Stimulated activated CD4-positive, alpha-beta T cell treated with anti-CD3 and anti-CD28 coated beads, TNF-alpha, amount 100 ng/mL, for 1 hour (primary cell): Measurements from ENCODE around the gene MYOG.

Experiments used
- DNase-seq, 3 donors: peaks; one replicate each; pipeline ENCODE4 v3.0.0-alpha.2; 2020; ENCODE audit warnings: low read depth in 3 of 3, low spot score in 1 of 3

MYOG gene

DNA sequence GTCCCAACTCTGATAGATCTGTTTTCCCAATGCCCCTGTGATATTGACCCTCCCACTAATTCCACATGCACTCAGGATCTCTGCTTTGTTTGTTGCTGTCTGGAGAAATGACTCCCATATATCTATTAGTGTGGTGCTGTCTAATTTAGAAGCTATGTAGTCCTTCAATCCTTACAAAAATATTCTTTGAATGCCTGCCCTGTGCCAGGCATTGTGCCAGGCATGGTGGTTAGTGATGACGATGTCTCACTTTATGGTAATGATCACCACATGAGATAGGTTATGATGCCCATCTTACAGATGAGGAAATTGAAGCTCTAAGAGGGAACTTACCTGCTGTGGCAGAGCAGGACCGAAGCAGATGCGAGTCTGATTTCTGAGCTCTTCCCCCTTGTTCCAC is 12.9 kb downstream of the MYOG start:
- no peak for DNase-seq

DNA sequence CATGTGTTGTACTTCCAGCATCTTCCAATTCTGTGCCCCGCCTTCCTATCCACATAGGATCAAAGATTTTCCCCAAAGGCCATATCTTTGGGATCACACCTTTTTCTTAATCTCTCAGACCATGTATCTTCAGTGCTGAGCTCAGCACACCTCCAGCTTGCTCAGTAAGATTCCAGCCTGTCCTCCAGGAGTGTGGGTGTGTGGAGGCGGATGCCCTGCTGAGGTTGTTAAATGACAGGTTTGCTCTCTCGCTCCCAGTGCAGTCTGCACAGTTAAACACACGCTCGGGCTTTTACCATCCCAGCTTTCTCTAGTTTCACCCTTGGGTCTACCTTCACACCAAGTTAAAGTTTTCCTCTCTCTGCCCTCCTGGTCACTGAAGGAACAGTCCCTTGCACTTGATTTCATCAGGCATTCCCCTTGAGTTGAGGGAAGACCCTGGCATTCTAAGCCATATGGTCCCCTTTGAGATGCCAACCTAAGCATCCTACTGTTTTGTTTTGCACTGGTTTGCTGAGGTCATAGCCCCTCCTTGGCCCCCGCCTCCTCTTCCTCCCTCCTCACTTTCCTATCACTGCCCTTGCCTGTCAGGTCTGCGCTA is 13.7 kb downstream of the MYOG start:
- DNase-seq: no peak

DNA sequence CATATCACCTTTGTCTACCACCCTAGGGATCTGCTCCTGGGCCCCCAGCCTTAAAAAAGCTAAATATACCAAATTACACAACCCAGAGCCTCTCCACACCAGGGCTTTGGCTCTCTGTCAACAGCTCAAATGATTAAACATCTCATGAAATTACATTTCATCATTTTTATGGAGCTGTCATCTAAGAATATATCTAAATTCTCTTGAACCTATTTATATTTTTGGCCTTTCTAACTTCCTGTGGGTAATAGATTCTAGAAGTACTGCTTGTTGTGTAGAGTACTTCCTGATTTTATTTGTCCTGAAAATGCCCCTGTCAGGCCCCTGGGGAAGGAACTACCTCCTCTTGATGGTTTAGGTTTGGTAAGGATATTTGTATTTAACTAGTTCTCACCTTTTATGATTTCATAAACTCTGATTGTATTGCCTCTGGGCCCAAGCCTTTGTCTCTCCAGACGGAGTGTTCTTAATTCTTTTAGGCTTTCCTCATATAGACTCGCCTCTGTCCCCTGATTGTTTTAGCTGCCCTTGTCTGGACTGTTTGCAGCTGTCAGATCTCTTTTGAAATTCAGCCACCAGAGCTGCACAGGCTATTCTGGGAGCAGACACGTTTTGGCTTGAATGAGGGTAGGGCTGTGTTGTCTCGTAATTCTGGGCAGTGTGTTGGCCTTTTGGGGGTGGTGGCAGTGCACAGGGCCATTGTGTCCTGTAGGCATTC is 16.6 kb downstream of the MYOG start:
- DNase-seq: no peak

DNA sequence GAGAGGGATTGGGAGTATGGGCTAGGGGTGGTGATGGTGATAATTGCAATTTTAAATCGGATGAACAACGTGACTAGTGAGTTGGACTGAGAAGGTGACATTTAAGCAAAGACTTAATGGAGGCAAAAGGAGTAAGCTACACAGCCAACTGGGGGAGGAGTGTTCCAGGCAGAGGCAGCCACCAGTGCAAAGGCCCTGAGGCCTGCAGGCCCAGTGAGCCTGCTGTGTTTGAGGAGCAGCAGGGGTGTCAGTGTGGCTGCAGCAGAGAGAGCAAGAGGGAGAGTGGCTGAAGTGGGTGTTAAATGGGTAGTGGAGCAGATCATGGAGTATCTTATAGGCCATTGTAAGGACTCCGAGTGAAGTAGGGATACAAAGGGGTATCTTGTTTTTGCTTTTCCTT is 18.8 kb downstream of the MYOG start:
- DNase-seq: no peak

DNA sequence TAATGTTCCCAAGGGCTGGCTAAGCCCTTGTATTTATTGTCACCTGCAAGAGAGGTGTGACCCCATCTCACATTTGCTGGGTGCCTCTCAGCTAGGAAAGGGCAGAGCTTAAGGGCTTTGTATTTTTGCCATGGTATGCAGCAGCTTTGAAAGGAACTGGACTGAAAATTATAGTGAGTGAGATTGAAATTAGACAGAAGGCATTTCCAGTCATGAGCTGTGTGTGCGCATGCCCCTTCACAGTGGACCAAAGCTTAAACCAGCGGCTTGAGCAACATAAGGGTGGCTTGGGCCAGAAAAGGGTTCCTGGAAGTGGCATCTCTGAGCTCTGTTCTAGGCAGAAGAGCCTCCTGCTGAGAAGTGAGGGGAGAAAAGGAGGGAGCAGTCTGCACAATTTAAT is 19.8 kb downstream of the MYOG start:
- DNase-seq: no peak

DNA sequence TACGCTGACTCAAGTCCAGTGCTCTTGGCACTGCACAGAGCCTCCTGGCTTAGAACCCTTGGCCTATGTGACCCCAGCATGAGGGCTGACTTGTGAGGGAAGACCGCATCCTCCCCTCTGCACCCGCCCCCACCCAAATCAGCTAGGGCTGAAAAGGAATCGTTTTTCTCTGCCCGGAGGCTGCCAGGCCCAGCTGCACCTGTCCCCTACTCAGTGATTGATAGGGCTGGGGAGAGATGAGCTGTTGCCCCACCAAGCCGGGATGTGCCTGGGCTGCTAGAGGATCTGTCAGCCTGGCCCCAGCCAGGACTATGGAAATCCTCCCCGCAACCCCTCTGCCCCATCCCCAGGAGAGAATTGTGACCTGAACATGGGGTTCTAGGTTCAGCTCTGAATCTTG is 20.6 kb downstream of the MYOG start:
- DNase-seq: no peak

DNA sequence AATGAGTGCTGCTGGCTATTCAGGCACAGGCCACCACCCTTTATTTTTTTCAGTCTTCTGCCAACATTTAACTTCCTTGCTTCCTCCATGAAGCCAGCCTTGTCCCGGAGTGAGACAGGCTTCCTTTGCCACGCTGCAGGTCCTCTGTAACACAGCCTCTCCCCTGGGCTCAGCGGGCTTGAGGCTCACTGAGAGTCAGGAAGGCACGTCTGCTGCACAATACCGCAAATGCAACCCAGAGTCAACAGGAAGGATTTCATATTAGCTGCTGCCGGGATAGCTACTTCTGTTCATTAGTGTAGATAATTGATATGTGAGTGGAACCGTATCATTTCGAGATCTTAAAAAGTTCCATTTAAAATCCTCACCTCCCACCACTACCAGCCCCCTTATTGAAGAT is 22.5 kb downstream of the MYOG start:
- no peak for DNase-seq

DNA sequence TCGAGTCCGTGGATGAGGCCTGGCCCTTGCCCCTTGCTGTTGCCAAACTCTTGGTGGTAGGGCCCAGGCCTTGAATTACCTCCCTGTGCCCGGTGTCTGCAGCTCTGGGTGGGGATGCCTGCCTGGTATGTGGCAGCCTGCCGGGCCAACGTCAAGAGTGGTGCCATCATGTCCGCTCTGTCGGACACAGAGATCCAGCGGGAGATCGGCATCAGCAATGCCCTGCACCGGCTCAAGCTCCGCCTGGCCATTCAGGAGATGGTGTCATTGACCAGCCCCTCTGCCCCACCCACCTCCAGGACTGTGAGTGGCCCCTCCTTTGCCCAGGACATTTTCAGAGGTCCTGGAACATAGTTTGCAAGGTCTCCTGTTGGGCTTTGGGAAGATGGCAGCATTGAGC is 25.7 kb downstream of the MYOG start:
- no peak for DNase-seq

DNA sequence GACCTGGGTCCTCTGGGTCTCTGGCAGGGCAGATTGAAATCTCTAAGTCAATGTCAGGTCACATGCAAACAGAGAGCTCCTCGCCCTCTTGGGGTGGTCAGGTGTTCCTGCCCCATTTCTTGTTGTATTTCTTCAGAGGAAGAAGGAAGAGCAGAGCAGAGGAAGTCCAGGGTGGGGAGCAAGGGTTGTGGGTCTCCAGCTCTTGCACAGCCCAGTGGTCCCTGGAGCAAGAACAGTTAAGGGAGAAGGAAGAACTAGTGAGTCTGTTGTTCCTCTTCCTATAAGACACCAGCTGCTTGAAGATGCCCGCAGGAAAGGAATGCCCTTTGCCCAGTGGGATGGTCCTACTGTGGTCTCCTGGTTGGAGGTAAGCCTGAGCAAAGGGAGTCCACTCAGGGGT is 26.3 kb downstream of the MYOG start:
- DNase-seq: no peak

DNA sequence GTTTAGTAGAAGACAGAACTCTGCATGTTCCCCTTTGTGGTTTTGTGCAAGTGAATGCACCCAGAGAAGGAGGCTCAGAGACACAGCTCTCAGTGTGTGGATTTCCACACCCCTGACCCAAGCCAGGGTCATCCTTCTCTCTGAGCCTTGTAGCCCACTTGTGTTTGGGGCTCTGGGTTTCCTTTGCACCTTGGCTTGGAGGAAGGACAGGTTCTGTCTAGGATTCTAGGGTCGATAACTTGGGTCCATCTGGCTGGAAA is 27.2 kb downstream of the MYOG start:
- DNase-seq: no peak

DNA sequence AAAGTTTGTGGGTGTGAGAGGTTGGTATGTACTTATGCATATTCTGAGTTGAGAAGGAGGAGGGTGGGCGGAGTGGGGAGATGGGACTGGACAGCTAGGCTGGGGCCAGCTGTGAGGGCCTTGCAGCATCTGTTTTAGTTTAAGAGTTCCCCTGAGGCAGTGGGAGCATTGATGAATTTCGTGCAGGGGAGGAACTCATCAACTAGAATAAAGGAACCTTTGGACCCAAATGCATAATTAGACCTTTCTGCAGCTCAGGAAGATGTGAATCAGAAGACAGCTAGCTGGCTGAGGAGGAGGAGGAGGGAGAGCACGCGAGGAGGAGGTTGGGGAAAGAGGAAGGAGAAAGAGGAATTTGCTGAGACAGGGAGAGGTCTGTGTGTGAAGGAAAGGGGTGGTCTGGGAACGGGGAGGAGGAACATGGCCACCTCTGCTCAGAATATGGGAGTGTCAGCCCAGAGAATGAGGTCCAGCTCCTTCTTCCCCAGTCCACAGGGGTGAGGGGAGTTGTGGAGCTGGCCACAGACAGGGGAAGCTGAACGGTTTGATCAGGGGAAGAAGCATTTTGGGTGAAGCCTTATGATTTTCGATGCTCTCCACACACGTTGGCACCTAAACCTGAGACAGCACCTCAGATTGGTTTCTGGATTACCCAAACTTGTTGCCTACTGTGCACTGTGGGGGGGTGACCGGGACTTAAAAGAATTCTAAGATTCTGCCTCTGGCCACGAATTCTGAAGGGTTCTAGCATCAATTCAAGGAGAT is 27.7 kb downstream of the MYOG start:
- DNase-seq: no peak

DNA sequence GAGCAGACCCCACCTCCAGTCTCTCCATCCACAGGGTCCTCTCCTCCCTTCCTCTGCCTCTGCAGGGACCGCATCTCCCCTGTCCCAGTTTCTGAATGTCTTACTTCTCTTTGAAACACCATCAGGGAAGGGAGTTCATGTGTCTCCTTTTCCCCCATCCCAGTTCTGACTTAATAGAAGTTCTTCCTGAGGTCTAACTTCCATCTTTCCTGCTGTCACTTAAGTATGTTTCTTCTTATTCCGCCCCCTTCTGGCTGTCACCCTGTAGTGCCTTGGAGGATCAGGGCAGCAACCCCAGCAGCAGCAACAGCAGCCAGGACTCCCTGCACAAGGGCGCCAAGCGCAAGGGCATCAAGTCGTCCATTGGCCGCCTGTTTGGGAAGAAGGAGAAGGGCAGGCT is 29.3 kb downstream of the MYOG start:
- no peak for DNase-seq

DNA sequence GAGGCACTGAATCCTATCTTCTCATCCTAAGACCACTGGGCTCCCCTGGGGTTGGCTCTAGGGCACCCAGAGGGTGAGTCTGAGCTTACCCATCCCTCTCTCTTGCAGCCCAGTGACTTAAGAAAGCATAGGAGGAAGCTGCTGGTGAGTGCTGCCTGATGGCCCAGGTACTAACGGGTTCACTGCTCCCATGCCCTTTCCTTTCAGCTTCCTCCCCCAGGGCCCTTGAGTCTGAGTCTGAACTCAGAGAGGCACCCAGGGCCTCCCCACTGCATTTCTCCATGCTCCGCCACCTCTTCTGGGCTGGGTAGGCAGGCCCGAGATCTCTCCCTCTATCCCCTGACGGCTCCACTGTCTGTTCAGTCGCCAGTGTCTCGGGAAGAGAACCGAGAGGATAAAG is 29.8 kb downstream of the MYOG start:
- no peak for DNase-seq

DNA sequence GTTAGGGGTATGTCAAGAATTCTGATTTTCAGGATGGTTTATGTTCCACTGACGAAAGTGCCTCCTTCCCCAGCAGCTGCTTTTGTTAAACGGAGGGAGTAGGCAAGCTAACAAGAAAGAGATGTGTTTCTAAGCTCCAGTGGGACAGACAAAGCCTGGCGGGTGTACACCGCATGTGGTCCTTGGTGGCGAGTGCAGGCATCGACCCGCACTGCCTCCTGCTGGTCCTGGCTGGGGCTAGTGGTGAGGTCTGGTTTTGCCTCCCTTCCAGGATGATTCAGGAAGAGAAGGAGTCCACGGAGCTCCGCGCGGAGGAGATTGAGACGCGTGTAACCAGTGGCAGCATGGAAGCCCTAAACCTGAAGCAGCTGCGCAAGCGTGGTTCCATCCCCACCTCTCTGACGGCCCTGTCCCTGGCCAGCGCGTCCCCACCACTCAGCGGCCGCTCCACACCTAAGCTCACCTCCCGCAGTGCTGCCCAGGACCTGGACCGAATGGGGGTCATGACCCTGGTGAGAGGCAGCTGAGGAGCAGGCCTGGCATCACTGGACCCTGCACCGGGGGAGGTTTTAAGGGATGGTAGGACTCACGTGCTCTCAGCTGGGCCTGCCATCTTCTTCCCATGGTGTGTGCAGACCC is 30.5 kb downstream of the MYOG start:
- no peak for DNase-seq

DNA sequence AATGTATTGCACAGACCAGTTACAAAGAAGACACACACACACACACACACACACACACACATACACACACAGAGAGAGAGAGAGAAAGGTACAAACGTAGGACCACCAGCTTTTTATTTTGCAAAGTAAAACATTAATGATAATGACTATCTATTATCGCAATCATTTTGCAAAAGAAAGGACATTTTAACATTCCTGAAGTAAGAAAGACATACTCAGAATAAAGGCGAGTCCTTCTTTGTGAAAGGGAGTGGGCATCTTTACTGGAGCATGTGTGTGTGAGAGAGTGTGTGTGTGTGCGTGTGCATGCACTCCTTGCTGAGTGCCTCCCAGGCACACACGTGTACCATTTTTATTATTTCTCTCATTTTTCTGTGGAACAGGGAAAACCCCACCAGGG is 31.2 kb downstream of the MYOG start:
- DNase-seq: no peak

DNA sequence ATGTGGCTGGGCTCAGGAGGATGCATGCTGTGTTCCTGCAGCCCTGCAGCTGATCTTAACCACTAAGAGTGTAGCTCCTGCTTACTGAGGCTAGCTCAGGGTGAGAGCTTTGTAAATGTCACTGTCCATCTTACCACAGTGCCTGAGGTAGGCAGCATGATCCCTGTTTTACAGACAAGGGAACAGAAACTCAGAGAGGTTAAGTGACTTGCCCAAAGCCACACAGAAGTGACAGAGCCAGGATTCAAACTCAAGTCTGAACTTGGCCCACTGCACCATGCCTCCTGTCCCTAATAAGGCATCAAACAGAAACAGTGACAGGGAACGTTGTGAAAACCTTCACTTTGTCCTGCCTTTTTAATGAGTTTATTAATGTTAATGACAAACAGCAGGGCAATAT is 31.6 kb downstream of the MYOG start:
- no peak for DNase-seq

DNA sequence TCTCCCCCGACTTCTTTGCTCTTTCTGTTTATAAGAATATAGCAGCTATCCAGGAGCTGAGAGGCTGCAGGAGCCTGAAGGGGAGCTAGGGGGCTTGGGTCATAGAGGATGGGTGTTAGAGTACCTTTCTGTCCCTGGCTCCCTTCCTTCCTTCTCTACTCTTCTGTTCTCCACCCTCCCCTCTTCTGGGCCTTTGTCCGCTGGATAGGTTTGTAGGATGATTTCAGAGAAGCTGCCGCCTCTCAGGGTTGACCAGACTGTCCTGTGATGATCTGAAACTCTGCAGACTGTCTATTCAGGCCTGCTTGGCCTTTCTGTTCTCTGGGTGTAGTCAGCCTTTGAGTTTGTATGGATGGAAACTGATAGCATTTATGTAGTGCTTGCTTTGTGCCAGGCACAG is 33.2 kb downstream of the MYOG start:
- DNase-seq: no peak

DNA sequence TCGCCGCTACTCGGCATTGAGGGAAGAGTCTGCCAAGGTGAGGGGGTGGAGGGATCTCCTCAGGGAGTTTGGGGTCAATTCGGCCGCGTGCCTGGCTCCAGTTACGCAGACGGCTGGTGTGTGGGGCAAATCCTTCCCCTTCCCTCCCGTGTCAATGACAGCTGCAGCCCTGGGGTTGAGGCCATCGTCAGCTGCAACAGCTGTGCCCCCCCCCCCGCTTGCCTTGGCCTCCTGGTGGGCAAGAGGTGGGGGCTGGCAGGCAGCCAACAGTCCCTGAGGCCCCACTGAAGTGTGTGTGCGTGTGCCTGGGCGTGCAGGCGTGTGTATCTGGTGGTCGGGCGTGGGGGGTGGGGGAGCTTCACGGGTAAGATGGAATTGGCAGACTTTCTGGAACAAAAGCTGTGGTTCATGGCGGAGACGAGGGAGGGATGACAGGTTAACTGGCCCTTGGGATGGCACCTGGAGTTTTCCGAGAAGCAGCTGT is 33.9 kb downstream of the MYOG start:
- no peak for DNase-seq

DNA sequence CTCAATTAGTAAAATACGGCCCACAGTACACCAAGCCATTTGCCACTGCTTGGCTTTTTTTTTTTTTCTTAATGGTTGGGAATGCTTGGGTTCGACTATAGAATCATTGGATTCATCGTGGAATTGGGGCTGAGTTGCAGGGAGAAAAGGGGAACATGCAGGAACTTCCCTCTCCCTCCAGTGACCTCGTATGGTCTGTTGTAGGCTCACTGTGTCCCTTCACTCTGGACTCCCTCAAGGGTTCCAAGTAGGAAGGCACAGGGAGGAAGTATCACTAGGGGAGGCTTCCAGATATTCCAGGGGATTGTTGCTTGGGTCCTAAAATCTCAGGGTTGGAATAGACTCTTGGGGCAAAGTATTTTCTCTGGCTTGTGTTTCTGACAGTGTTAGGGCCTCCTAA is 35.0 kb downstream of the MYOG start:
- DNase-seq: no peak

DNA sequence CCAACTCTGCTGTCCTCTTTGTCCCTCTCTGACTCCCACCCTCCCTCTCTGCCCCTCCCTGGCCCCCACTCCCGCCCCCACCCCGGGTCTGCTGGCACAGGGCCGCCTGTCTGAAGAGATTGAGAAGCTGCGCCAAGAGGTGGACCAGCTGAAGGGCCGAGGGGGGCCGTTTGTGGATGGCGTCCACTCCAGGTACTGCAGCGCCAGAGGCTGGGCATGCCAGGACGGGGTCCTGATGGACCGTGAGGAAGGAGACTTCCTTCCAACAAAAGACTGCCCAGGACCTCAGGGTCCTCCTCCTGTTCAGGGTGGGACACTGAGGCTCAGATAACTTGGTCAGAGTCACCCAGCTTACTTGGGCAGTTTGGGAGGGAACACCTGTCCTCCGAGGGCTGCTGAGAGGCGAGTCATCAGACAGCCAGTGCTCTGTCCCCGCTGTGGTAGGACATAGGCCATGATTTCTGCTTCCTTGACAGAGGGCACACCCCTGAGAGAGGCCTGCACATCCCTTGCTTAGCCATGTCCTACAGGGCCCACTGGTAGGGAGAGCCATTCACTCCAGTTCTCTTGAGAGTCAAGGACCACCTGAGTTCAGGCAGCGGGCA is 36.1 kb downstream of the MYOG start:
- no peak for DNase-seq

DNA sequence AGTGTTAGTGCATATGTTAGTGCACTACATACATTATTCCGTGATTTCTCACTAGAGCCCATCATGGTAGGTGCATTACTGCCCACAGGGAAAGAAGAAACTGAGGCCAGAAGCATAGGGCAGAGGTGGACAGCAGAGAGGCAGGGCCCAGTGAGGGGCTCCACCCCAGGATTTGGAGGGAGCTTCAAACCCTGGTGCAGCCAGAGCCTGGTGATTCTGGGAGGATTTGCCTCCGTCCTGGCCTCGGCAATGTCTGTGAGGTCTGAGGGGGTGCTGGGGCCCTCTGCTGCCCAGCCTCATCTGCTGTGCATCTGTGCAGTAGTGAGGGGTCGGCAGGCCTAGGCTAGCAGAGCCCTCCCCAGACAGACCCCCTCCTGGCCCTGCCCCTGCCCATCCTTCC is 36.7 kb downstream of the MYOG start:
- no peak for DNase-seq

DNA sequence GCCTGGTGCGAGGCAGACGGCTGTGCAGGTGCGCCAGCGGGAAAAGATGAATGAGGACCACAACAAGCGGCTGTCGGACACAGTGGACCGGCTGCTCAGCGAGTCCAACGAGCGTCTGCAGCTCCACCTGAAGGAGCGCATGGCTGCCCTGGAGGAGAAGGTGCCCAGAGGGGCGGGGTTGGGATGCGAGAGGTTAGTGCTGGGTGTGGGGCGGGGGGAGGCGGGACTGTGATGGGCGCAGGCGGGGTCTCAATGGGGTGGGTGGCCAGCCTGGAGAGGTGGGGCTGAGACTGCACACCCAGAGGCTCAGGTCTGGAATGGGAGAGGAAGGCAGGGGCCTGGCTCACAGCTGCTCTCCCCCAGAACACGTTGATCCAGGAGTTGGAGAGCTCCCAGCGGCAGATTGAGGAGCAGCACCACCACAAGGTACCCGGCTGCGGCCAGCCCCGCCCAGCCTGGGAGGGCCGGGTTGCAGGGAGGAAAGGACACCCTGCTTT is 37.2 kb downstream of the MYOG start:
- DNase-seq: no peak
